ENCODE data around the gene NECTIN1.

The NECTIN1 gene

GRCh38 chr11:119726585-119727522 is 2.1 kb downstream of the NECTIN1 start:
- no peaks in the 10 kb centered on the region for H3K9me3 ChIP-seq (ENCODE audit: control insufficient read depth, insufficient read depth, low read length)
- peak overlapping the region; percentile 92 for H3K4me3 ChIP-seq (ENCODE audit: low read depth, low read length)
- H3K4me1 ChIP-seq (ENCODE audit: control insufficient read depth, insufficient read depth, low read length), result peaks cover 20% of the 10 kb centered on the region
- peaks cover 16% of the 10 kb centered on the region for H3K27me3 ChIP-seq (ENCODE audit: control insufficient read depth, insufficient read depth, low read length)
- no peak overlapping the region for H3K9ac ChIP-seq (ENCODE audit: low read depth, low read length)
- peaks cover 3% of the 10 kb centered on the region for H3K36me3 ChIP-seq (ENCODE audit: control insufficient read depth, insufficient read depth, low read length)

GRCh38 chr11:119726150-119726553 is 2.8 kb downstream of the NECTIN1 start:
- Histone ChIP-seq H3K4me3 (ENCODE audit: low read depth, low read length) (peak overlapping the region; percentile 92), H3K9ac (ENCODE audit: low read depth, low read length) (no peak overlapping the region), H3K4me1 (ENCODE audit: control insufficient read depth, insufficient read depth, low read length) (peaks cover 20% of the 10 kb centered on the region)

GRCh38 chr11:119724956-119725355 is 4.0 kb downstream of the NECTIN1 start:
- Histone ChIP-seq H3K9ac (ENCODE audit: low read depth, low read length) (no peak overlapping the region), H3K4me3 (ENCODE audit: low read depth, low read length) (no peak overlapping the region), H3K27me3 (ENCODE audit: control insufficient read depth, insufficient read depth, low read length) (peaks cover 2% of the 10 kb centered on the region), H3K4me1 (ENCODE audit: control insufficient read depth, insufficient read depth, low read length) (peaks cover 20% of the 10 kb centered on the region), H3K36me3 (ENCODE audit: control insufficient read depth, insufficient read depth, low read length) (peaks cover 4% of the 10 kb centered on the region), H3K9me3 (ENCODE audit: control insufficient read depth, insufficient read depth, low read length) (no peaks in the 10 kb centered on the region)

More at GRCh38 chr11:119726150-119726553, 2.8 kb downstream of the NECTIN1 start:
- Histone ChIP-seq H3K9me3 (ENCODE audit: control insufficient read depth, insufficient read depth, low read length) (no peaks in the 10 kb centered on the region), H3K36me3 (ENCODE audit: control insufficient read depth, insufficient read depth, low read length) (peaks cover 4% of the 10 kb centered on the region), H3K27me3 (ENCODE audit: control insufficient read depth, insufficient read depth, low read length) (peaks cover 12% of the 10 kb centered on the region)

GRCh38 chr11:119723952-119724325 is 5.1 kb downstream of the NECTIN1 start:
- H3K9me3 ChIP-seq (ENCODE audit: control insufficient read depth, insufficient read depth, low read length), result no peaks in the 10 kb centered on the region
- no peaks in the 10 kb centered on the region for H3K27me3 ChIP-seq (ENCODE audit: control insufficient read depth, insufficient read depth, low read length)
- H3K36me3 ChIP-seq (ENCODE audit: control insufficient read depth, insufficient read depth, low read length), result peaks cover 4% of the 10 kb centered on the region
- H3K9ac ChIP-seq (ENCODE audit: low read depth, low read length), result no peak overlapping the region
- H3K4me3 ChIP-seq (ENCODE audit: low read depth, low read length), result no peak overlapping the region
- peaks cover 20% of the 10 kb centered on the region for H3K4me1 ChIP-seq (ENCODE audit: control insufficient read depth, insufficient read depth, low read length)

GRCh38 chr11:119723243-119723951 is 5.6 kb downstream of the NECTIN1 start:
- Histone ChIP-seq H3K9ac (ENCODE audit: low read depth, low read length) (no peak overlapping the region), H3K27me3 (ENCODE audit: control insufficient read depth, insufficient read depth, low read length) (no peaks in the 10 kb centered on the region), H3K9me3 (ENCODE audit: control insufficient read depth, insufficient read depth, low read length) (no peaks in the 10 kb centered on the region), H3K4me1 (ENCODE audit: control insufficient read depth, insufficient read depth, low read length) (peaks cover 21% of the 10 kb centered on the region), H3K36me3 (ENCODE audit: control insufficient read depth, insufficient read depth, low read length) (peaks cover 4% of the 10 kb centered on the region), H3K4me3 (ENCODE audit: low read depth, low read length) (no peak overlapping the region)

GRCh38 chr11:119722281-119722794 is 6.7 kb downstream of the NECTIN1 start:
- Histone ChIP-seq H3K4me3 (ENCODE audit: low read depth, low read length) (no peak overlapping the region), H3K27me3 (ENCODE audit: control insufficient read depth, insufficient read depth, low read length) (no peaks in the 10 kb centered on the region), H3K9me3 (ENCODE audit: control insufficient read depth, insufficient read depth, low read length) (no peaks in the 10 kb centered on the region), H3K36me3 (ENCODE audit: control insufficient read depth, insufficient read depth, low read length) (peaks cover 4% of the 10 kb centered on the region), H3K9ac (ENCODE audit: low read depth, low read length) (no peak overlapping the region), H3K4me1 (ENCODE audit: control insufficient read depth, insufficient read depth, low read length) (peaks cover 26% of the 10 kb centered on the region)

GRCh38 chr11:119721129-119722120 is 7.6 kb downstream of the NECTIN1 start:
- H3K9me3 ChIP-seq (ENCODE audit: control insufficient read depth, insufficient read depth, low read length), result no peaks in the 10 kb centered on the region
- H3K4me3 ChIP-seq (ENCODE audit: low read depth, low read length), result no peak overlapping the region
- H3K9ac ChIP-seq (ENCODE audit: low read depth, low read length), result no peak overlapping the region
- H3K36me3 ChIP-seq (ENCODE audit: control insufficient read depth, insufficient read depth, low read length), result peaks cover 6% of the 10 kb centered on the region
- H3K27me3 ChIP-seq (ENCODE audit: control insufficient read depth, insufficient read depth, low read length), result no peaks in the 10 kb centered on the region
- peaks cover 26% of the 10 kb centered on the region for H3K4me1 ChIP-seq (ENCODE audit: control insufficient read depth, insufficient read depth, low read length)

GRCh38 chr11:119720311-119720913 is 8.6 kb downstream of the NECTIN1 start:
- Histone ChIP-seq H3K4me1 (ENCODE audit: control insufficient read depth, insufficient read depth, low read length) (peaks cover 21% of the 10 kb centered on the region), H3K27me3 (ENCODE audit: control insufficient read depth, insufficient read depth, low read length) (no peaks in the 10 kb centered on the region), H3K9ac (ENCODE audit: low read depth, low read length) (no peak overlapping the region), H3K4me3 (ENCODE audit: low read depth, low read length) (no peak overlapping the region), H3K36me3 (ENCODE audit: control insufficient read depth, insufficient read depth, low read length) (peaks cover 6% of the 10 kb centered on the region), H3K9me3 (ENCODE audit: control insufficient read depth, insufficient read depth, low read length) (no peaks in the 10 kb centered on the region)

GRCh38 chr11:119717839-119718534 is 11.0 kb downstream of the NECTIN1 start:
- no peaks in the 10 kb centered on the region for H3K9me3 ChIP-seq (ENCODE audit: control insufficient read depth, insufficient read depth, low read length)
- H3K9ac ChIP-seq (ENCODE audit: low read depth, low read length), result no peak overlapping the region
- H3K27me3 ChIP-seq (ENCODE audit: control insufficient read depth, insufficient read depth, low read length), result no peaks in the 10 kb centered on the region
- H3K4me3 ChIP-seq (ENCODE audit: low read depth, low read length), result no peak overlapping the region
- H3K4me1 ChIP-seq (ENCODE audit: control insufficient read depth, insufficient read depth, low read length), result peaks cover 13% of the 10 kb centered on the region
- H3K36me3 ChIP-seq (ENCODE audit: control insufficient read depth, insufficient read depth, low read length), result peaks cover 6% of the 10 kb centered on the region

GRCh38 chr11:119716582-119717498 is 12.2 kb downstream of the NECTIN1 start:
- peaks cover 3% of the 10 kb centered on the region for H3K36me3 ChIP-seq (ENCODE audit: control insufficient read depth, insufficient read depth, low read length)
- peaks cover 18% of the 10 kb centered on the region for H3K4me1 ChIP-seq (ENCODE audit: control insufficient read depth, insufficient read depth, low read length)
- no peaks in the 10 kb centered on the region for H3K27me3 ChIP-seq (ENCODE audit: control insufficient read depth, insufficient read depth, low read length)
- H3K9ac ChIP-seq (ENCODE audit: low read depth, low read length), result no peak overlapping the region
- no peak overlapping the region for H3K4me3 ChIP-seq (ENCODE audit: low read depth, low read length)
- H3K9me3 ChIP-seq (ENCODE audit: control insufficient read depth, insufficient read depth, low read length), result no peaks in the 10 kb centered on the region

All from iPS-15b (cell line).